ENCODE data around the gene IL1RN.

- TF ChIP-seq POLR2AphosphoS5 (IDR thresholded peaks at IDR 0.05; ENCODE audit: low read depth, low read length) (no peak), CTCF (IDR thresholded peaks at IDR 0.05) (no peak), TCF7L2 (IDR thresholded peaks at IDR 0.05; ENCODE audit: low read depth, low read length) (no peak), REST (IDR thresholded peaks at IDR 0.05; ENCODE audit: insufficient read depth in 1 of 2, low read depth in 2 of 2, low read length in 1 of 2) (no peak), SIN3A (IDR thresholded peaks at IDR 0.05; ENCODE audit: borderline replicate concordance, insufficient read depth, low read depth, low read length) (no peak)
Observed at GRCh38 chr2:113179446-113180045, 52.1 kb downstream of the IL1RN start.
